NCI-H2081 treated with DMSO at 0.1 percent for 48 hours (cell line): ENCODE measurements around the gene CNDP1.

Experiments used
- DNase-seq: peaks from one replicate; lab custom pipeline; 2025; lab: John Stamatoyannopoulos, UW

The CNDP1 gene

GRCh38 chr18:74506448-74507084 lies 27.7 kb upstream of the CNDP1 start:
- no peak for DNase-seq

- no peak for DNase-seq
These were observed 27.0 kb upstream of the CNDP1 start for GRCh38 chr18:74507097-74507881.

DNA sequence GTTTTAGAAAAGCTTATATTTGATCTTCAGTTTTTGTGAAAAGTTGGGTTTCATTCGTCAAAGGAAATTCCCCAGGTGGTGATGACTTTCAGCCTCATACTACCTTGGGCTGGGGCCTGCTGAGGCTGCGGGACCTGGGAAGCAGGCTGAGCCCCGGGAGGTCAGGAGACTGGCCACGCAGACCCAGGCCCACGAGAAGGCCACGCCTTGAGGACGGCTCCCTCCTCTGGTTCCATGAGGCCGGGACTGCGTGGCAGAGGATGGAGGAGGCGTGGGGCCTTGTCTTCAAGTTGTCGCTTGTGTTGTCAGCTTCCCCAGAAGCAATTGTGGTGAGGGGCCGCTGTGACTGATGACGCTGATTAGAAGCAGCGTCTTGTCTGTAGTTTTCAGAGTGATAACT lies 26.4 kb upstream of the CNDP1 start:
- DNase-seq, result no peak

DNA sequence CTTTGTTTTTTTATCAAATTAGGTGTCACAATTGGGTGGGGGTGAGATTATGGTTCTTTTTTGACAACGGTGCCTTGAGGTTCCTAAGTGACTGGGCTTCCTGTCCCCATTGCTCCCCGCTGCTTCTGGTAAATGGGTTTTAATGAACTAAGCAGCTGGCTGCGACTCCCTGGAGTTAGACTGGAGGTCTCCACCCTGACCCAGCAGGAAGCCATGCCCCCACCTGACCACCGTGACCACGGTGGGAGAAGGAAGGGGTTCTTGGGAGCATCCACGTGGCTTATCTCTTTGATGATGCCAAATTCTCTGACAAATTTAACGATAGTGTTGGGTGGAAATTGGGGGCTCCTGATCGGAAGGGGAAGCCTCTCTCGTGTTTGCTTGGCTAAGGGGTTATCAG lies 25.9 kb upstream of the CNDP1 start:
- no peak for DNase-seq

- DNase-seq, result no peak
These were observed 25.5 kb upstream of the CNDP1 start for GRCh38 chr18:74508821-74509225.

GRCh38 chr18:74509856-74510769 lies 24.2 kb upstream of the CNDP1 start:
- DNase-seq, result no peak

DNA sequence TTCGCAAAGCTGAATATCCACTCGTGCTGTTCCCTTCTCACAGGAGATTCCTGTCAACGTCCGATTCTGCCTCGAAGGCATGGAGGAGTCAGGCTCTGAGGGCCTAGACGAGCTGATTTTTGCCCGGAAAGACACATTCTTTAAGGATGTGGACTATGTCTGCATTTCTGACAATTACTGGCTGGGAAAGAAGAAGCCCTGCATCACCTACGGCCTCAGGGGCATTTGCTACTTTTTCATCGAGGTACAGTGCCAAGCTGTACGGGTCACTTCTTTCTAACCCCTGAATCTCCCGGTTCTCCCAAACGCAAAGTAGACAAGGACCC lies 23.6 kb upstream of the CNDP1 start:
- no peak for DNase-seq

DNA sequence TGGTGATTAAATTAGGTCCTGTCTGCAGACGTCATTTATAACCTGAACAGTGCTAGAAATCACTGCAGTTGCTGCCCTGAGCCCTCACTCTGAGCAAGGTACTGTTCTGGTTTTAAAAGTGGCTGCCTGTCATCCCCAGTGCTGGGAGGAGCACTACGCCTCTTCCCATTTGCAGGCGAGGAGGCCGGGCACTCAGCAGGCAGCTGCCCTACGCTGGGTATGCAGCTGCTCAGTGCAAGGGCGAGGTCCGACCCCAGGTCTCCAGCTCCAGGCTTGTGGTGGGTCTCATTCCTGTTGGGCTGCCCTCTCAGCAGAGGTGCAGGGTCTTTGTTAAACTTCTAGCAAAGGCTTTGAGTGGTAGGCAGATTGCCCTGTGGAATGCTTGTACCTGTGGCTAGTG lies 22.5 kb upstream of the CNDP1 start:
- no peak for DNase-seq

DNA sequence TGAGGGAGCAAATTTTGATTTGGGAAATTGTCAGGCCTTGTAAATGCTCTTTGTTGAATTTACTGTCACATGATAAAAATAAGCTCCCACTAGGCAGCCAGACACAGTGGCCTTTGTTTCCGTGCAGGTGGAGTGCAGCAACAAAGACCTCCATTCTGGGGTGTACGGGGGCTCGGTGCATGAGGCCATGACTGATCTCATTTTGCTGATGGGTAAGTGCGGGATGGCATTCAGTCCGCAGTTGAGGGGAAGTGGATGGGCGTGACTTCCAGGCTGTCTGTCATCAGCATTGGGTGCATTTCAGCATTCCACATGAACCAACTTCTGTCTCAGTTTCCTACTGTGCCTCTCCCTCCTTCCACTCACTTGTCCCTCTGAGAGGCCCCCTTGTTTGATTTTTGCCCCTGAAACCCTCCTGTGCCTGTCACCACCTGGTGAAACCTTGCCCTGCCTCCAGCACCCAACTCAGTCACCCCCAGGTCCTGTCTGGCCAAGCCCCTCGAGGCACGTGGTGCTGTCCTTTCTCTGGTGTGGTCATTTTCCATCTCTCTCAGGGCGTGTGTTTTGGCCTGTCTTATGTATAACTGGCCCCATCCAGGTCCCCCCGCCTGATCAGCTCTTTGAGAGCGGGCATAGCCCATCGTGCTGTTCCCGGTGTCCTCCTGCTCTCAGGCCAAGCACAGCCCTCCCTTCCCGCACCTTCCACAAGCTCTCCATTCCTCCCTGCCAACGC lies 21.8 kb upstream of the CNDP1 start:
- DNase-seq, result no peak

DNA sequence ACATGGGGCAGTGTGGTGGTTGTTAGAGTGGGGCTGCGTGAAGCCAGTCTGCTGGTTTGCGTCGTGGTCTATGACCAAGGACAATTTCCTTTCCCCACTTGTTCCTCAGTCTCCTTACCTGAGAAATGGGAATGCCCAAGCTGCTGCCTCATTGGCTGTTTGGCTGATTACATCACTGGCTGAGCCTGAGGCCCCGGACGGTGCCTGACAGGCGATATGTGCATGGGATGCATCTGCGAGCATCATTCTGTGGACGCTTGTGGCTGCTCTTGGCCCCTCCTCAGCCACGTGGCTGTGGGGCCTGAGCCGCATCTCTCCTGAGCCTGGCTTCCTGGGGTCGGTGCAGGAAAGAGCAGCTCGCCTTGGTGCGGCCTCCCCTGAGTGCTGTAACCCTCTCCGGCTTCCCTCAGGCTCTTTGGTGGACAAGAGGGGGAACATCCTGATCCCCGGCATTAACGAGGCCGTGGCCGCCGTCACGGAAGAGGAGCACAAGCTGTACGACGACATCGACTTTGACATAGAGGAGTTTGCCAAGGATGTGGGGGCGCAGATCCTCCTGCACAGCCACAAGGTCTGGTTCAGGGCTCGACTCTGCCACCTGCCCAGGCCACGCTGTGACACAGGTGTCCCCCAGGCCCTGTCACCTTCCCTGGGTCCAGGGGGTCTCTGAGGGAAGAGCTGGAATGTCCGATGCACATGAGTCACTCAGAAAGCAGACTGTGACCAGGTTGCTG lies 21.0 kb upstream of the CNDP1 start:
- no peak for DNase-seq

- DNase-seq, result no peak
These were observed 20.5 kb upstream of the CNDP1 start for GRCh38 chr18:74513883-74514205.

DNA sequence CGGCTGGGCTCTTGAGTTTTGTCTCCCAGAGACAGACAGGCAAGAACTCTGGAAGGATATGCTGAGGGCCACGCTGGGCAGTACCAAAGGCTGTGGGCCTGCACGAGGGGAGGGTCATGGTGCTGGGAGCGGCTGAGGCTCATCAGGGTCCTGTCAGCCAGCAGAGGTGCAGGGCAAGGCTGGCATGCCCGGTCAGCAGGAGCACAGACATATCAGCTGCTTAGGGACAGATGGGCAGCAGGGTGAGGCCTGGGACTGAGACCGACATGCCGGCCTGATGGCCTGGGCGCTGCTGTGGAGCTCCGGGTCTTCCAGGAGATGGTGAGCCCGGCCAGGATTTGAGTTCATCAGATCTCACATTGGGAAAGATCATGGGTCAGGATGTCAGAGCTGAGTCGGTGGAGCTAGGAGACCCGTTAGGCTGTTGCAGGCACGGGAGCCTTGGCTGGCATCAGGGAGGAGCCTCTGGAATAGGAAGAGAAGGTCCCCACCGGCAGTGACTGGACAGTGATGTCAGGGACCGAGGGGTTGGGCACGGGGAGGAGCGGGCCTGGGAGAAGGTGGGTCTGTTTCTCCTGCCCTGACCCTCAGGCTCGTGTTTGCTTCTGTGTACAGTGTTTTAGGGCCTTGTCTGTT lies 19.3 kb upstream of the CNDP1 start:
- no peak for DNase-seq

DNA sequence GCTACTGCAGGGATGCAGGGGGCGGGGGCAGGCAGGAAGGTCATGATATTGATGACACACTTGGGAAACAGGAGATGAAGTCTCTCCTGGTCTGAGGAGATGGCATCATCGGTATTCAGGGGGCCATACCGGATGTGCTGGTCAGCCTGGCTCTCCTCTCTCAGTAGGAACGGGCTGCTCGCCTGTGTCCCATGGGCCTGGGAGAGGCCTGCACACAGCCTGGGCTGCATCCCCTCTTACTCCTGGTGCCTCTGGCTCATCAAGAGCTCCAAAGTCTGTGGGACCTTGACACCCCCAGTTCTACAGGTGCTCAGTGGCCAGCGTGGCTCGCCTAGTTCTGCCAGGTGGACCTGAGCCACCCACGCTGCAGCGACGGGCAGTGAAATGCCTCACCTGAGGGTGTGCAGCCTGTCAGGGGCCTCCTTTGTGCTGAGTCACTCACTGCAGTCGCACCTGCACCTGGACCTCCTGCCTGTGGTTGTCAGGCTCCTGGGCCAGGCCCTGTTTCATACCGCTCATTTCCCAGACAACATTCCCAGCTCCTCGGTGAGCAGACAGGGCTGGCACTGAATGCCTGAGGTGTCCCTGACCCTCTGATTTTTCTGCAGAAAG lies 18.6 kb upstream of the CNDP1 start:
- DNase-seq, result no peak

GRCh38 chr18:74516271-74517235 lies 17.7 kb upstream of the CNDP1 start:
- no peak for DNase-seq

DNA sequence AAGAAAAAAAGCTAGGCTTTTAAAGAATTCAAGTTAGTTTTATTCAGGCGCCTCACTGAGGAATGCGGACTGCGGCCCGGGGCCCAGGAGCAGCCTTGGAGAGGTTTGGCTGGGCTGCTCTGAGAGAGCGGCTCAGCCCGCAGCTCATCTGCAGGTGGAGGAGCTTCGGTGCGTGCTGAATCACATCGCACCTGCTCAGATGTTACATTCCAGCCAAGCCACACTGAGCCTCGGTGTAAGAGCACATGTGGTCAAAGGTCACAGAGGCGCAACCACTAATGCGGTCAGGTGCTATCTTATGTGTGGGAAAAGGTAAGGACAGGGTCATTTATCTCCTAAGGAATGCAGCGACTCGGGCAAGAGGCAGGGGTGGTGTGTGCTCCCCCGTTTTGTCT lies 17.1 kb upstream of the CNDP1 start:
- DNase-seq, result no peak

- no peak for DNase-seq
These were observed 15.6 kb upstream of the CNDP1 start for GRCh38 chr18:74518456-74519295.

- DNase-seq, result no peak
These were observed 14.8 kb upstream of the CNDP1 start for GRCh38 chr18:74519320-74520095.
